GM12878 (cell line): ENCODE results near the gene SUGP1. TPM values are rescaled to one million over a fixed set of nuclear protein-coding genes. Genes with fewer than 3 reads are reported as not detected.

ENCODE experiments used
- ATAC-seq: fragments of 200-7000 bp; cut with Tn5 transposase; 3 replicates; pipeline ENCODE4 v1.9.1; 2020; ENCODE audit warnings: mild to moderate bottlenecking, moderate library complexity
- BruUV-seq: library from RNA; stranded (reverse); fragments of 400-500 nt; replicated peaks from 2 replicates; lab custom pipeline; 2021; lab: Mats Ljungman, UMichigan
- CTCF ChIA-PET: fragments of 300-600 bp; sonication (Branson Sonifier 250); formaldehyde crosslinking; extraction: SDS; loops from one replicate; lab custom pipeline; 2021; ENCODE audit warnings: inconsistent platforms; lab: Yijun Ruan, JAX
- POLR2A ChIA-PET: fragments of 350-600 bp; formaldehyde crosslinking; extraction: SDS; loops from one replicate; lab custom pipeline; 2021; ENCODE audit warnings: inconsistent platforms; lab: Charles Lee
- RAD21 ChIA-PET: fragments of 300-600 bp; sonication (Branson Sonifier 250); formaldehyde crosslinking; loops from one replicate; lab custom pipeline; 2023; ENCODE audit warnings: antibody characterized with exemption; ENCODE audit not compliant: unreplicated experiment; lab: Charles Lee
- SMC1A ChIA-PET: fragments of 300-600 bp; sonication (Branson Sonifier 250); formaldehyde crosslinking; loops from one replicate; lab custom pipeline; 2023; ENCODE audit not compliant: unreplicated experiment, uncharacterized antibody; lab: Charles Lee
- DNase-seq: peaks from one replicate; pipeline ENCODE4 v3.0.0-alpha.2; 2011; ENCODE audit warnings: low read depth, low spot score
- FAIRE-seq: peaks from 3 replicates; lab custom pipeline; 2011; peaks lifted over from hg19 to GRCh38; lab: Jason Lieb, UNC
- H2AFZ ChIP-seq: 2 replicates; pipeline ENCODE4 v1.6.0; 2011; ENCODE audit warnings: low read depth, low read length, control low read depth; ENCODE audit not compliant: control insufficient read depth
- H3K27ac ChIP-seq: 2 replicates; pipeline ENCODE4 v1.5.1; 2011; ENCODE audit warnings: control low read depth; ENCODE audit not compliant: control insufficient read depth, insufficient read depth
- H3K27me3 ChIP-seq, 2 experiments: replicated peaks in 1 of 2; 2 replicates each; pipeline versions ENCODE4 v1.6.0 to v1.6.1; 2011; ENCODE audit warnings: low read length in 1 of 2; ENCODE audit not compliant: control insufficient read depth in 2 of 2, insufficient read depth in 2 of 2
- H3K36me3 ChIP-seq, 2 experiments: 2 replicates each; pipeline ENCODE4 v1.5.1; 2011; ENCODE audit warnings: low read length in 1 of 2; ENCODE audit not compliant: control insufficient read depth in 2 of 2, insufficient read depth in 2 of 2
- H3K4me1 ChIP-seq: 2 replicates; pipeline ENCODE4 v1.6.1; 2011; ENCODE audit warnings: mild to moderate bottlenecking, low read length, moderate library complexity, mixed read lengths; ENCODE audit not compliant: control insufficient read depth, insufficient read depth
- H3K4me2 ChIP-seq: 2 replicates; pipeline ENCODE4 v1.6.0; 2011; ENCODE audit warnings: control low read depth; ENCODE audit not compliant: control insufficient read depth, insufficient read depth
- H3K4me3 ChIP-seq: fragments of 200-600 bp; sonication (generic); 2 replicates; pipeline ENCODE4 v1.5.1; 2016
- H3K79me2 ChIP-seq: 2 replicates; pipeline ENCODE4 v1.6.0; 2011; ENCODE audit warnings: low read length; ENCODE audit not compliant: control insufficient read depth, insufficient read depth
- H3K9ac ChIP-seq: 2 replicates; pipeline ENCODE4 v1.8.0; 2011; ENCODE audit warnings: low read length, control low read depth, mixed read lengths; ENCODE audit not compliant: control insufficient read depth, insufficient read depth
- H3K9me3 ChIP-seq: replicated peaks from 3 replicates; pipeline ENCODE4 v1.5.1; 2011; ENCODE audit warnings: mild to moderate bottlenecking, low read length; ENCODE audit not compliant: control insufficient read depth, insufficient read depth
- H4K20me1 ChIP-seq: 2 replicates; pipeline ENCODE4 v1.6.0; 2011; ENCODE audit not compliant: control insufficient read depth, insufficient read depth
- EZH2 ChIP-seq: IDR thresholded peaks from 2 replicates; pipeline ENCODE4 v1.6.1; 2012; ENCODE audit warnings: low read depth, mild to moderate bottlenecking, control low read depth, inconsistent platforms, low read length, borderline replicate concordance; ENCODE audit not compliant: control insufficient read depth
- IRF4 ChIP-seq: IDR thresholded peaks from 2 replicates; pipeline ENCODE4 v1.6.1; 2011; ENCODE audit warnings: low read depth, low read length
- POLR2A ChIP-seq: IDR thresholded peaks from 2 replicates; pipeline ENCODE4 v1.6.1; 2011; ENCODE audit warnings: low read depth, mild to moderate bottlenecking, low read length
- RAD51 ChIP-seq: fragments of 450-650 bp; IDR thresholded peaks from 2 replicates; pipeline ENCODE4 v1.6.1; 2016; ENCODE audit warnings: moderate library complexity, mild to moderate bottlenecking, inconsistent platforms
- whole genome bisulfite sequencing: methylation state at CpG from one replicate; pipeline ENCODE4 v1.1.6; 2016; ENCODE audit warnings: low lambda C conversion rate; ENCODE audit not compliant: insufficient replicate concordance, insufficient coverage; ENCODE audit errors: missing lambda C conversion rate; 5-methylcytosine and 5-hydroxymethylcytosine counted together
- in situ Hi-C: fragments of 300-500 bp; cut with MboI; formaldehyde crosslinking; loops from 9 replicates; pipeline ENCODE4 v1.14.3; 2018; ENCODE audit warnings: mixed read lengths
- intact Hi-C: fragments of 100-400 bp; cut with micrococcal nuclease; formaldehyde crosslinking; loops from one replicate; pipeline ENCODE4 v1.14.2; 2022; ENCODE audit not compliant: unreplicated experiment
- polyA plus RNA-seq, 11 experiments: library from polyadenylated mRNA; depleted of rRNA in 4 of 11; unstranded in 6 of 11; stranded (reverse) in 5 of 11; fragments of >200 nt; fragmentation: Nextera tagmentation in 4 of 11; fragmentation: Illumina TruSeq in 1 of 11; extraction: Ambion mirVana in 4 of 11; extraction: Trizol in 1 of 11; gene quantifications; 1 replicate in 1 of 11; 2 replicates in 10 of 11; pipeline versions ENCODE4 v1.2.1 to v1.2.3, GENCODE V29; 2011 to 2016; ENCODE audit warnings: inconsistent platforms in 2 of 11, missing spikeins in 2 of 11, low read depth in 1 of 11
- total RNA-seq, 4 experiments: library from RNA; depleted of rRNA in 3 of 4; stranded (reverse); fragments of >200 nt in 3 of 4; fragmentation: Illumina TruSeq in 1 of 4; extraction: Trizol in 1 of 4; gene quantifications; 2 replicates each; pipeline versions ENCODE4 v1.2.1 to v1.2.3, GENCODE V29; 2013 to 2021
- TF ChIP-seq, protein P1 (sequence below): fragments of 450-650 bp; IDR thresholded peaks from 2 replicates; pipeline ENCODE4 v1.6.1; 2016; ENCODE audit warnings: mild to moderate bottlenecking

SUGP1 gene
- total and polyA plus RNA-seq, 10 of the 15 experiments (the other 5 are each of a cell fraction or from before 2014, with no cell fraction given) = 1.6 to 70.2 (median 38.4) TPM

DNA sequence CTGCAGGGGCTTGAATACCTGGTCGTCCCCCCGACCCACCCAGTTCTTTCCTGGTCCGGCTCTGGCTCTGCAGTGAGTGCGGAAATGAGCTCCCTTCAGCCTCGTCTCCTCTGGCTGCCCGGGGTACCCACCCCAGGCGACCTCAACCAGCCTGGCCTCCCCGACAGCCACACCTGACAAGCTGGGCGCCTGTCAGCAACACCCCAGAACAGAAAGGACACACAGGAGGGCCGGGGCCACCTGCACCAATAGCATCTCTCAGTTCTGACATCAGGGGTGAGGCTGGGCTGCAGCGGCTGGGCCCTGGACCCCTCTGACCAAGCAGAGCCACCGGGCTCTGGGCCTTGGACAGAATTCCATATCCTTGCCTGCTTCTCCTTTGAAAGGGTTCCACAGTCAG, 19.7 kb downstream of the SUGP1 start (continued):
- TF ChIP-seq, protein P1, sequence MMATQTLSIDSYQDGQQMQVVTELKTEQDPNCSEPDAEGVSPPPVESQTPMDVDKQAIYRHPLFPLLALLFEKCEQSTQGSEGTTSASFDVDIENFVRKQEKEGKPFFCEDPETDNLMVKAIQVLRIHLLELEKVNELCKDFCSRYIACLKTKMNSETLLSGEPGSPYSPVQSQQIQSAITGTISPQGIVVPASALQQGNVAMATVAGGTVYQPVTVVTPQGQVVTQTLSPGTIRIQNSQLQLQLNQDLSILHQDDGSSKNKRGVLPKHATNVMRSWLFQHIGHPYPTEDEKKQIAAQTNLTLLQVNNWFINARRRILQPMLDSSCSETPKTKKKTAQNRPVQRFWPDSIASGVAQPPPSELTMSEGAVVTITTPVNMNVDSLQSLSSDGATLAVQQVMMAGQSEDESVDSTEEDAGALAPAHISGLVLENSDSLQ = no peak
- no peak for TF ChIP-seq IRF4

DNA sequence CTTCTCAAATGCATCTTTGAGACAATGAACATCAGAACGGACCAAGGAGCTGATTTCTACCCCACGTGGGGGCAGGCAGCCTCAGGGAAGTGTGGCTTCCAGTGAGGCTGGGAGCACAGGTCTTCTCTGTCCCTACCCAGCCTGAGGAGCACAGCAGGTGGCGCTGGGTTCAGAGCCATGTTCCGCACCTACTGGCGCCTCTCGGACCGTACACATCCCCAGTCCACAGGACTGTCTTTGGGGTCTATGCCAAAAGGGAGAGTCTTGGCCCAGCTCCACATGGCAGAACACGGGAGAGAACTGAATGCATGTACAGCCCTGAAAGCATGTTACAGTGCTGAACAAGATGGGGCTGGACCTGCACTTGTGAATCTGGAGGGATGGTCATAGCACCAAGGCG, 22.6 kb downstream of the SUGP1 start:
- Histone ChIP-seq H3K36me3 (peaks cover 7 to 14% of the 10 kb centered on the region in 2 experiments; a peak in 3 of 4 replicates), H4K20me1 (no peaks in the 10 kb centered on the region), H3K4me1 (no peaks in the 10 kb centered on the region), H2AFZ (no peak overlapping the region), H3K79me2 (no peaks in the 10 kb centered on the region), H3K27ac (no peak overlapping the region), H3K27me3 (no peaks in the 10 kb centered on the region), H3K4me3 (no peak overlapping the region), H3K9me3 (no peaks in the 10 kb centered on the region), H3K9ac (no peak overlapping the region), H3K4me2 (no peak overlapping the region)
- in situ Hi-C loops (no loop called here), intact Hi-C loops (no loop called here)
- CTCF ChIA-PET = no interaction called here
- no peak for FAIRE-seq
- WGBS = 81% methylated on average over 9 of the region's 9 CpGs
- no peak for DNase-seq
- SMC1A ChIA-PET = no interaction called here
- BruUV-seq = no TSS peak
- POLR2A ChIA-PET = no interaction called here
- ATAC-seq = no peak
- TF ChIP-seq POLR2A = 0 out of 2 replicates have a peak, but pooled peaks have one; percentile 34
- no peak for TF ChIP-seq EZH2
- no peak for TF ChIP-seq RAD51
- RAD21 ChIA-PET = no interaction called here
